ENCODE results near the gene C16orf89. TPM values are rescaled to one million over a fixed set of nuclear protein-coding genes. Genes with fewer than 3 reads are reported as not detected.

Gene C16orf89
- total RNA-seq, 1 donor from 2014 or later, result not detected

DNA sequence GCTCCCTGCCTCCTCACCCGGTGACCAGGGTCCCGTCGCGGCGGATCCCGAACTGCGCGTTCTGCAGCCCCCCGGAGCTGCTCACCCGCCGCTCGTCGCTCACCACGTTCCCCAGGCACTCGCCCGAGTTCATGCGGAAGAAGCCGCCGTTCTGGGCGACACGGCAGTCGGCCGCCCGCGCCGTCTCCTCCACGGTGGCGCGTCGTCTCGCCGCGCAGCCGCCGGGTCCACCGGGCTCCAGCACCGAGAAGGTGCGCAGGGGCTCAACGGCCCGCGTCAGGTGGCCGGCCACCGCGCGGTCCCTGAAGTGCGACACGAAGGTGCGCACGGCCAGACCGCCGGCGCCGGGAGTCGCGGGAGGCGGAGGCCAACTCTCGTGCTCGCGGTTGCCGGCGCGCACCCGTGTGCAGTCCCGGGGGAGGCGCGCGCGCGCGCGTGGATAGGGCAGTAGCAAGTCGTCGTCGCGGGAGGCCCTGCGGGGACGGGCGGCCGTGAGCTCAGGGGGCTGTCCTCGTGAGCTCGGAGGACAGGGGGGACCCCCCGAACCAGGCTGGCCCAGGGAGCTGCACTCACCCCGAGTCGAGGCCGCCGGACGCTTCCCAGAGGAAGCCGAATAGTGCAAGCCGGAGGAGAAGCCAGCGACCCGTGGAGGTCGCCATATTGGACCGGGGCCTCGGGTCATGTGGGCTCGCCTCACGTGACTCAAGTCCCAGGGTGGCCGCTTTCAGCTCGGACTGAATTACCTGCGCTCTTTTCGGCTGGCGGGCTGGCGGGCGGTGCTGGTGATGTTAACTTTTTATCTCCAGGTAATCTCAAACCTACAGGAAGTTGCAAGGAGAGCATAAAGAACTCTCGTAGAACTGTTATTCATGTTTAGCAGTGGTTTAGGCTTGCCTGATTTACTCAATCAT, 32.2 kb downstream of the C16orf89 start, which contains the start of gene NAGPA:
NAGPA (minus strand) TSS at position 680 of the 911 bp plus-strand sequence; CDS start at position 659, 21 bp downstream.
- intact Hi-C loops (cut with micrococcal nuclease), result loop anchor here (2.0 to 5.0 kb wide), 2 partner anchors 37 to 186 kb away; partner anchors contain the start of genes ALG1, GLYR1 and UBN1

DNA sequence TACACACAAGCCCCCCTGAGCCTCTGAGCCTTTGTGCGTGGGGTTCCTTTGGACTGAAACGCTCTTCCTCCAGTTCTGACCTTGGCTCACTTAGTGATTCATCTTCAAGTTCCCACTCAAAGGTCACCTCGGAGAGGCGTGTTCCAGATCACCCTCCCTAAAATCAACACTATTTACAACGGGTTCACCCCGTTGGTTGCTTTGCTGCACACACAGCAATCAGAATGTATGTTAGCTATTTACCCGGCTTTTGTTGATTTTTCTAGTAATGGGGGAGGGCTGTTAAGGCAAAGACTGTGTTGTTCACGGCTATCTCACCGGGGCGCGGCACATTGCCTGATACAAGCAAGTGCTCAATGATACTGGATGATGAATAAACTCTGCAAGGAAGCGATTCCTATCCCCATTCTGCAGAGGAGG, 33.0 kb downstream of the C16orf89 start:
- intact Hi-C loops (cut with micrococcal nuclease), result loop anchor here (2.0 to 5.0 kb wide), 2 partner anchors 38 to 185 kb away; partner anchors contain the start of genes ALG1, GLYR1 and UBN1

DNA sequence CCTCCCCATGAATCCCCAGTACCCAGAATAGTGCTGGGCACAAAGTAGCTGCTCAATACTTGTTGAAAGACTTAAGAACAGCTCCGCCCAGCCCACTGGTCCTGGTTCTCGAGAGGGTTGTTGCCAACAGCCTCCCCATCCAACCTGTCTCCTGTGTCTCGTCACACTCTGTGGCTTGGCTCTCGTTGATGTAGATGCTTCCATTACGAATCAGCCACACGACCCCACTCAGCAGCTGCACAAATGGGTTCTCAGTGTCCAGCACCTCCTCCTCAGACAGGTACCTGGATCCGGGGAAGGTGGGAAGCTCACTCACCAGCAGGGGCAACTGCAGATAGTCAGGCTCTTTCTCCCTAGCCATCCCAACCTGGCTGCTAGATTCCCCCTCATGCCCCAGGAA, 34.2 kb downstream of the C16orf89 start:
- intact Hi-C loops (cut with micrococcal nuclease), result loop anchor here (5.0 kb wide), 1 partner anchor 184 kb away; the partner anchor contains the start of genes GLYR1 and UBN1

DNA sequence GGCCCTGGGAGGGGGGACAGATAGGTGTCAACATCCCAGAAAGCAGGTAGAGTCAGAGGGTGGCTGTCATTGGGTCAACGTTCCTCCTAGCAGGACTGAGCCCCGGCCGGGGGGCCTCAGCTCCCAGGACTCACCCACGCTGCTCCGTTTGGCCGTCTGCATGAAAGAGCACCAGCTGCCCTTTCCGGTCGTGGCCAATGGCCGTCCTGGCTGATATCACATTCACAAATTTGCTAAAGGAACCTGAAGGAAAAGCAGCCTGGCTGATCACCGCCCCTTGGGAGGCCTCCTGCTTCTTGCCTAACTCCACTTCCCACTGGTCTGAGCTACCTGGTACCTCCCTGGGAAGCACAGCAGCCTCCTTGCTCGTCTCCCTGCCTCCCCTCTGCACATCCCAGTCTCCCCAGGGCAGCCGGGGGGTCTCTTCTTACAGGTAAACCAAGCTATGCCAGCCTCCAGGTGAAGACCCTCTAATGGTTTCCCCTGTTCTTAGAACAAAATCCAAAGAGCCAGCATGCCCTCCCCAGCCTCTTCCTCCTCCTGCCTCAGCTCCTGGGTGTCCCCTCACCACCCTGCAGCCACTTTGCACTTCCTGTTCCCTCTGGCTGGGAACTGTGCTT, 35.4 kb downstream of the C16orf89 start:
- intact Hi-C loops (cut with micrococcal nuclease), result loop anchor here (5.0 kb wide), 1 partner anchor 183 kb away; the partner anchor contains the start of genes GLYR1 and UBN1

GRCh38 chr16:5028950-5029475, 36.7 kb downstream of the C16orf89 start:
- intact Hi-C loops (cut with micrococcal nuclease), result no loop called here

DNA sequence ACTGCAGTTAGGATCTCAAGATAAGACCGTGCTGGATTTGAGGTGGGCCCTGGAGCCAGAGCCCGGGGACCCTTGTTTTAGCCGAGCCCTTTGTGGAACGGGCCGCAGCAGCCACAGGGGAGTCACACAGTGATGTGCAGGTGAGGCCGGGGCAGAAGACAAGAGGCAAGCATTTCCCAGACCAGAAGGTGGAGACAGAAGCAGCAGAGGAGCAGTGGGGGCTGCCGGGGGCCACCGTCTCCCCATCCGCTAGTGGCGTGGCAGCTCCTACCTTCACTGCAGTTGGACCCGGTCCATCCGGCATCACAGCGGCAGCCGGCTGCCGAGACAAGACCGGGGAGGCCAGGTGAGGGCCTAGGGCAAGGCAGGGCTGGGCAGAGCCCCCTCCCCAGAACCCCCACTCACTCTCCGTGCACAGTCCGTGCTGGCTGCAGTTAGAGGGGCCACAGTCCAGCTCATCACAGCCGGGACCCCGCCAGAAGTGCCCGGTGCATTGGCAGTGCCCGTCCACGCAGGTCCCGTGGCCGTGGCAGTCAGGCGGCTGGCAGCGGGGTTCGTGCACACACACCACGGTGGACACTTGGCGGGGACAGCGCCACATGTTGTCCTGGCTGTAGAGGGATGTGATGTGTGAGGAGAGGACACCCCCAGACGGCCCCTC, 38.1 kb downstream of the C16orf89 start:
- intact Hi-C loops (cut with micrococcal nuclease), result no loop called here

GRCh38 chr16:5027086-5027485, 38.7 kb downstream of the C16orf89 start:
- intact Hi-C loops (cut with micrococcal nuclease), result no loop called here

DNA sequence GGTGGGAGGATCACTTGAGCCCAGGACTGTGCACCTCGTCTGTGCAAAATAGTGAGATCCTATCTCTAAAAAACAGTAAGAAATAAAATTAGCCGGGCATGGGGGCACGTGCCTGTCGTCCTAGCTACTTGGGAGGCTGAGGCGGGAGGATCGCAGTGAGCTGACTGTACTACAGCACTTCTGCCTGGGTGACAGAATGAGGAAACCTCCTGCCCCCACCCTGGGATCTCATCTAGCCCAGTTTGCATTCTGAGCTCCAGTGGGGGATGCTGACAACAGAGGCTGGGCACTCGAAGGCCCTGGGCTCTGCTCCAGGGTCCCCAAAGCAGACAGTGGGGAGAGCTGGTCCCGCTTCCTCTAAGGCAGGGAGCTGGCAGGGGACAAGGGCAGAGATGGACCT, 39.1 kb downstream of the C16orf89 start:
- intact Hi-C loops (cut with micrococcal nuclease), result no loop called here

DNA sequence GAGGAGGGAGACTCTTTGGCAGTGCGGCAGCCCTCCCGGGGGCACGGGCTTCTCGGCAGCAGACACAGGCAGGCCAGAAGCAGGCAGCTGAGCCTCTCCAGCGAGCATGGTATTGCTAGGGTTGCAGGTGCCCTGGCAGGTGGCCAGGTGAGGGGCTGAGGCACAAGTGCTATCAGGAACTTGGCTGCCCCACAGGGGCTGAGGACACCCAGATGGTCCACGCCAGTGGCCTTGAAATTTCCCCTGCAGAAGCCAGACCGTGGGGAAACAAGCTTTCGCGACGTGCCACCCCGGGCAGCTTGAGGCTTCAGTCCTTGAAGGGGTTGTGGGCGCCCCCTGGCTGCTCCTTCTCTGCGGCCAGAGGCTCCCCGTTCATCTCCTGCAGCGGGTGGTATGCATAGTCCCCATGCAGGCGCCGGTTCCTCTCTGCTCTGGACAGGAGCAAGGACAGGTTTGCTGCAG, 40.6 kb downstream of the C16orf89 start:
- intact Hi-C loops (cut with micrococcal nuclease), result no loop called here

DNA sequence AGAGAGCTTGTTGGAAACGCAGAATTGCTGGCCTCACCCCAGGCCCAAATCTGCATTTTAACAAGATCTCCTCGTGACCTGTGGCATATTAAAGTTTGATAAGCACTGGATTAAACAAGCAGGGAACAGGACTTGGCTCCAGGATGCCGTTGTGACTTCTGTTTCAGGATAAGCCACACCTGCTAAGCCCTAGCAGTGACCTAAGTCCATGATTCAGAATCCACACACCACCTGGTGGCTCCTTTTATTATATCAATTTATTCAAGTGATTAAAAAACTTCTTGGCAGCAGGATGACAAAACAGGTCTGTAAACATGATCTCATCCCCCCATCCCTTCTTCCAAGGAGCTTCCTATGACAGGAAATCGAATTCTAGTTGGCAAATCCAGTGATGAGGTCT, 41.1 kb downstream of the C16orf89 start:
- intact Hi-C loops (cut with micrococcal nuclease), result no loop called here

GRCh38 chr16:5022521-5022920, 43.2 kb downstream of the C16orf89 start:
- intact Hi-C loops (cut with micrococcal nuclease), result no loop called here

DNA sequence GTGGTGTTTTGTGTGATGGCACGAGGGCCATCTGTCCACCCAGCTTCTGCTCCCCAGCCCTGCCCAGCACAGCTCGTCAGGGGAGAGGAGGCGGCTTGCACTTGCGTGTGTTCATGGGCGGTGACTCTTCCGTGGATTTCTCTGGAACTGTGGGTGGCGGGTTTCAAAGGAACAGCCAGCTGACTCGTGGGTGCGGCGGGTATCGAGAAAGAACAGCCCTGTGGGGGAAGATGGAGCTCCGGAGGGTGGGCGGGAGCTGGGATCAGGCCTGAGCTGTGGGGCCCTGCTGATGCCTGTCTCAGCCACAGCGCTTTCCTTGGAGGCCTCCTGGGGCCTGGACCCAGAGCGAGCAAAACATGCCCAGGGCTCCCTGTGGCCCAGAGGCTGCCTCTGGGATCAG, 45.2 kb downstream of the C16orf89 start:
- intact Hi-C loops (cut with micrococcal nuclease), result no loop called here

DNA sequence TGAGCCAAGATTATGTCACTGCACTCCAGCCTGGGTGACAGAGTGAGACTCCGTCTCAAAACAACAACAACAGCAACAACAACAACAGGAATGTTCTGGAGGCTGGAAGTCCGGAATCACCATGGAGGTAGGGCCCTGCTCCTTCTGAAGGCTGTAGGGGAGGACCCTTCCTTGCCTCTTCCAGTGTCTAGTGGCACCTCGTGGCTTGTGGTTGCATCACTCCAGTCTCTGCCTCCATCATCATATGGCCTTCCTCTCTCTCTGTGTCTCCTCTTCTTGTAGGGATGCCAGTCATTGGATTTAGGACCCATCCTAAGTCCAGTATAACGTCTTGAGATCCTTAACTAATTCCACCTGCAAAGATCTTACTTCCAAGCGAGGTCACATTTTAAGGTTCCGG, 46.0 kb downstream of the C16orf89 start:
- intact Hi-C loops (cut with micrococcal nuclease), result no loop called here

GRCh38 chr16:5018793-5019192, 47.0 kb downstream of the C16orf89 start:
- intact Hi-C loops (cut with micrococcal nuclease), result no loop called here

- intact Hi-C loops (cut with micrococcal nuclease), result no loop called here
Measured at GRCh38 chr16:5017678-5017969, 48.1 kb downstream of the C16orf89 start.

DNA sequence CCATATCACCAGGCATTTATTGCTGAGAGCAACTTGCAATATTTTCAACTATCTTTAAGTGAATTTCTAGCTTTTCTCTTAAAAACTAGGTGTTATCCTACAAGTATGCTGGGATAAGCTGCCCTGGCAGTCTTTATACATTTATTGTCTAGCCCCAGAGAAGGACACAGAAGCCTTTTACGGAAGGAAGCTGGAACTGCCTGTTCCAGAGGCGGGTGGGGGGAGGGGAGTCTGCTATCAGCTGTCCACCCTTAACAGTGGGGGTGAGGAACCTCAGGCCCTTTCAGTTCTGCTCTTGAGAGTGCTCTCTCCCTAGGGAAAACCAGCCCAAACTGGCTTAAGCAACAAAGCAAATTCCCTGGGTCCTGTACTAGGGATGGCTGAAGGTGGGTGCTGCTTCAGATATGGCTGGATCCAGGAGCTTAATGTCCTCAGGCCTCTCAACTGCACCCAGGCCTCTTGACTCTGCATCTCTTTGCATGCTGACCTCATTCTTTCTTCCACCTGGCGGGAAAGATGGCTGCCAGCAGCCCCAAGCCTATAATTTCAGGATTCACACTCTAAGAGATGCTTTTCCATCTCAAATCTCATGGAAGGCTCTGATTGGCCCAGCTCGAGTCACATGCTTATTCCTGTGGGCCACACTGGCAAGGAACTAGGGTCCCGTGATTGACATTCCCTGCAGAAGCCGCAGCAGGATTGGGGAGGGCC, 48.6 kb downstream of the C16orf89 start:
- intact Hi-C loops (cut with micrococcal nuclease), result no loop called here

DNA sequence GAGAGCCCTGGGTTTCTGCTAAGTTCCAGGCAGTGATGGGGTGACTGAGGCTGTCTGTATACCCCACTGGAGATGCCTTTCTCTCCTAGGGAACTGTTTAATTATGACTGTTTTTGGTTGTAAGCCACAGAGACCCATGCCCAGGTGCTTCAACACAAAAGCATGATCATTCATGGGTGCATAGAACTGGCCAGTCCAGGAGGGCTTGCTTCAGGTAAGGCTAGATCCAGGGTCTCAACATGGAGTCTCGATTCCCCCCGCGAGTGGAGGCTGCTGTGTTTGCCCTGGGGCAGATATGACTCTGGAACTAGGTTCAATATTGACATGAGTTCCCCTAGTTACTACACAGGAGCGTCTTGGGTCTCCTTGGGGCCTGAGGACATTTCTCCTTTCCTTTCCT, 49.9 kb downstream of the C16orf89 start:
- intact Hi-C loops (cut with micrococcal nuclease), result no loop called here

GRCh38 chr16:5015351-5015750, 50.4 kb downstream of the C16orf89 start:
- intact Hi-C loops (cut with micrococcal nuclease), result no loop called here

- intact Hi-C loops (cut with micrococcal nuclease), result no loop called here
Measured at GRCh38 chr16:5012887-5013286, 52.9 kb downstream of the C16orf89 start.

DNA sequence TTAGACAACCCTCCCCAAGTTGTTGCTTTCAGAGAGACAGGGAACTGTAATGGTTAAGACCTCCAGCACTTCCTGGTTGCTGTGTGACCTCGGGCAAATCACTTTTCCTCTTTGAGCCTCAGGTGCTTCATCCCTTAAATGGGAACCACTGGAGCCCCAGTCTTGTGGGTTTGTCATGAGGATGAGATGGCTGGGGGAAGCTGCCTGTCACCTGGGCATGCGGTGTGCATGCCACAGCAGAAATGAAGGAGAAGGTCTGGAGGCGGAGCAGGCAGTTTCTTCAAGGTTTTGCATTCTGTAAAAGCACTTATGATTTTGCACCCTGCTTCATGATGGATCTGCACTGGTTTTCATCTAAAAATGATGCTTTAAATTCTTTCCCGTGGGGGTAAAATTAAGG, 54.1 kb downstream of the C16orf89 start:
- intact Hi-C loops (cut with micrococcal nuclease), result no loop called here
